Measurements from ENCODE around the gene CBARP. TPM values are rescaled to one million over a fixed set of nuclear protein-coding genes. Genes with fewer than 3 reads are reported as not detected.

The CBARP gene
- total and polyA plus RNA-seq, 2 of the 13 experiments (the other 11 are each of a cell fraction or from before 2014, with no cell fraction given), result 1.2 to 1.4 TPM

- TF ChIP-seq ARNT2 (CRISPR knock-in tag; IDR thresholded peaks at IDR 0.05; ENCODE audit: low read depth) (no peak), PHF20 (CRISPR knock-in tag; IDR thresholded peaks at IDR 0.05) (no peak), ZNF652 (CRISPR knock-in tag; IDR thresholded peaks at IDR 0.05; ENCODE audit: borderline replicate concordance, low read depth) (no peak), ATF7-NPFF (CRISPR knock-in tag; IDR thresholded peaks at IDR 0.05; ENCODE audit: low read depth) (no peak), ZBTB46 (CRISPR knock-in tag; IDR thresholded peaks at IDR 0.05; ENCODE audit: borderline replicate concordance) (no peak), YEATS2 (CRISPR knock-in tag; IDR thresholded peaks at IDR 0.05; ENCODE audit: borderline replicate concordance) (no peak), CENPBD1 (CRISPR knock-in tag; IDR thresholded peaks at IDR 0.05; ENCODE audit: borderline replicate concordance, low read depth) (no peak), HCFC1 (IDR thresholded peaks at IDR 0.05; ENCODE audit: low read depth, low read length) (no peak), GMEB2 (CRISPR knock-in tag; IDR thresholded peaks at IDR 0.05; ENCODE audit: low read depth) (no peak), CC2D1A (CRISPR knock-in tag; IDR thresholded peaks at IDR 0.05) (no peak), NFE2L1 (CRISPR knock-in tag; IDR thresholded peaks at IDR 0.05; ENCODE audit: borderline replicate concordance) (no peak), SMARCC2 (IDR thresholded peaks at IDR 0.05) (no peak), ZNF7 (CRISPR knock-in tag; IDR thresholded peaks at IDR 0.05) (no peak), ZBTB43 (CRISPR knock-in tag; conservative IDR thresholded peaks at IDR 0.05) (no peak), CSRNP2 (CRISPR knock-in tag; conservative IDR thresholded peaks at IDR 0.05; ENCODE audit: low read depth) (no peak), NR2C2 (CRISPR knock-in tag; IDR thresholded peaks at IDR 0.05; ENCODE audit: borderline replicate concordance) (peak; percentile 15; the same call in 1 of the 2 replicates), HOXA7 (CRISPR knock-in tag; IDR thresholded peaks at IDR 0.05) (no peak), ZNF354B (CRISPR knock-in tag; IDR thresholded peaks at IDR 0.05) (no peak)
- TF ChIP-seq, protein P1, sequence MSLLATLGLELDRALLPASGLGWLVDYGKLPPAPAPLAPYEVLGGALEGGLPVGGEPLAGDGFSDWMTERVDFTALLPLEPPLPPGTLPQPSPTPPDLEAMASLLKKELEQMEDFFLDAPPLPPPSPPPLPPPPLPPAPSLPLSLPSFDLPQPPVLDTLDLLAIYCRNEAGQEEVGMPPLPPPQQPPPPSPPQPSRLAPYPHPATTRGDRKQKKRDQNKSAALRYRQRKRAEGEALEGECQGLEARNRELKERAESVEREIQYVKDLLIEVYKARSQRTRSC (CRISPR knock-in tag; IDR thresholded peaks at IDR 0.05; ENCODE audit: low read depth), result no peak
- TF ChIP-seq, protein P2, sequence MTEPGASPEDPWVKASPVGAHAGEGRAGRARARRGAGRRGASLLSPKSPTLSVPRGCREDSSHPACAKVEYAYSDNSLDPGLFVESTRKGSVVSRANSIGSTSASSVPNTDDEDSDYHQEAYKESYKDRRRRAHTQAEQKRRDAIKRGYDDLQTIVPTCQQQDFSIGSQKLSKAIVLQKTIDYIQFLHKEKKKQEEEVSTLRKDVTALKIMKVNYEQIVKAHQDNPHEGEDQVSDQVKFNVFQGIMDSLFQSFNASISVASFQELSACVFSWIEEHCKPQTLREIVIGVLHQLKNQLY (CRISPR knock-in tag; IDR thresholded peaks at IDR 0.05), result no peak
- TF ChIP-seq, protein P3, sequence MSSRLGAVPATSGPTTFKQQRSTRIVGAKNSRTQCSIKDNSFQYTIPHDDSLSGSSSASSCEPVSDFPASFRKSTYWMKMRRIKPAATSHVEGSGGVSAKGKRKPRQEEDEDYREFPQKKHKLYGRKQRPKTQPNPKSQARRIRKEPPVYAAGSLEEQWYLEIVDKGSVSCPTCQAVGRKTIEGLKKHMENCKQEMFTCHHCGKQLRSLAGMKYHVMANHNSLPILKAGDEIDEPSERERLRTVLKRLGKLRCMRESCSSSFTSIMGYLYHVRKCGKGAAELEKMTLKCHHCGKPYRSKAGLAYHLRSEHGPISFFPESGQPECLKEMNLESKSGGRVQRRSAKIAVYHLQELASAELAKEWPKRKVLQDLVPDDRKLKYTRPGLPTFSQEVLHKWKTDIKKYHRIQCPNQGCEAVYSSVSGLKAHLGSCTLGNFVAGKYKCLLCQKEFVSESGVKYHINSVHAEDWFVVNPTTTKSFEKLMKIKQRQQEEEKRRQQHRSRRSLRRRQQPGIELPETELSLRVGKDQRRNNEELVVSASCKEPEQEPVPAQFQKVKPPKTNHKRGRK (CRISPR knock-in tag; IDR thresholded peaks at IDR 0.05), result no peak
Observed at GRCh38 chr19:1262623-1263123, 24.9 kb upstream of the CBARP start (continued).
